Stimulated activated CD4-positive, alpha-beta T cell treated with anti-CD3 and anti-CD28 coated beads, Interleukin-12 subunit alpha, Interleukin-12 subunit beta, amount 100 ng/mL, for 48 hours (primary cell): ENCODE measurements around the gene LRRC23.

Source experiments
- DNase-seq, 3 donors: peaks; one replicate each; pipeline ENCODE4 v3.0.0-alpha.2; 2020; ENCODE audit warnings: low read depth in 2 of 3, low spot score in 1 of 3

Gene LRRC23

DNA sequence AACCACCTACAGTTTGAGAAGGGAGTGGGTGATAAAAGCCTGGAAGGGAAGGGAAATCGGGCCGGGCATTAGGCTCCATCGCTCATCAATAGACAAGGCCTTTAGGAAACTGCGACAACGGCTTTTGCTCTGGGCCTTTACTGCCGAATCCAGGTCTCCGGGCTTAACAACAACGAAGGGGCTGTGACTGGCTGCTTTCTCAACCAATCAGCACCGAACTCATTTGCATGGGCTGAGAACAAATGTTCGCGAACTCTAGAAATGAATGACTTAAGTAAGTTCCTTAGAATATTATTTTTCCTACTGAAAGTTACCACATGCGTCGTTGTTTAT, 38.7 kb downstream of the LRRC23 start:
- peak; percentile 62 to 75 (median 71) for DNase-seq

DNA sequence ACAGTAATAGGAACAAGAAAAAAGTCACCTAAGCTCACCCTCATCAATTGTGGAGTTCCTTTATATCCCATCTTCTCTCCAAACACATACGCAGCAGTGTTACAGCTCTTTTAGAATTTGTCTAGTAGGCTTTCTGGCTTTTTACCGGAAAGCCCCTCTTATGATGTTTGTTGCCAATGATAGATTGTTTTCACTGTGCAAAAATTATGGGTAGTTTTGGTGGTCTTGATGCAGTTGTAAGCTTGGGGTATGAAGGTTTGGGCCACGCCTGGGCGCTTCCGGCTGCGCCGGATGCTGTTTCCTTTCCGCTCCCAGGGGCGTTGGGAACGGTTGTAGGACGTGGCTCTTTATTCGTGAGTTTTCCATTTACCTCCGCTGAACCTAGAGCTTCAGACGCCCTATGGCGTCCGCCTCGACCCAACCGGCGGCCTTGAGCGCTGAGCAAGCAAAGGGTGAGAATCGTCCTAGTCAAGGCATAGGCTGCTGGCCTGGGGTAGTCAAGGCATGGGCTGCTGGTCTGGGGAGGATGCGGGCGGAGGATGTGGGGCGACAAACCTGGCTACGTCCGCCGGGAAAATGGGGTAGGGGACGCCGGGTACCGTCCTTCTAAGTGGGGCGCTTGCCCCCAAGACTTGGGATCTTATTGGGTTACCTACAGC, 39.2 kb downstream of the LRRC23 start, which contains the start of the genes C12orf57 and RNU7-1:
Gene C12orf57, plus strand, starts transcription at position 301 of the 659 bp plus-strand sequence. Its CDS starts 100 bp downstream, at position 401.
Gene RNU7-1, plus strand, starts transcription at position 95 of the 659 bp plus-strand sequence.
- peak; percentile 73 to 81 (median 74) for DNase-seq

DNA sequence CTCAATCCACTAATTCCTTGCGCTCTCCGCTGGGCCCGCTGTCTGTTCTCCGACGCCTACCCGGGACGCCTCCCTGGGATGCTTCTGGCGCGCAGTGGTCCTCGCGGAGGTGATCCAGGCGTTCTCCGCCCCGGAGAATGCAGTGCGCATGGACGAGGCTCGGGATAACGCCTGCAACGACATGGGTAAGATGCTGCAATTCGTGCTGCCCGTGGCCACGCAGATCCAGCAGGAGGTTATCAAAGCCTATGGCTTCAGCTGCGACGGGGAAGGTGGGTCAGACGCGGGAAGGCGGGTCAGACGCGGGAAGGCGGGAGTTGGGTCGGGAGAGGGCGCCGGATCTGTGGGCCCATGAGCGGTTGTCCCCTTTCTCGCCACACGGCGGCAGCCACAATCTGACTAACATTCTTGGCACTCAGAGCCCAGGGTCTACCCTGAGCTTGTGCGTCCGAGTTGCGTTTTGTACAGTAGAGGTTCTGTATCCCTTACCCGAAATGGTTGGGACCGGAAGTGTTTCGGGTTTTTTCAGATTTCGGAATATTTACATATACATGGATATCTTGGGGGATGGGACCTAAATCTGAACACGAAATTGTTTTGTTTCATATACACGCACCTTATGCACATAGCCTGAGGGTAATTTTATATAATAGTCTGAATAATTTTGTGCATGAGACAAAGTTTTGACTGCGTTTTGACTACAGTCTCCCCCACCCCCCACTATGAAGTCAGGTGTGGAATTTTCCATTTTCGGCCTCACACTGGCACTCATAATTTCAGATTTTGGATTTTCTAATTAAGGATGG, 40.0 kb downstream of the LRRC23 start:
- DNase-seq: peak; percentile 82 to 86 (median 85)

DNA sequence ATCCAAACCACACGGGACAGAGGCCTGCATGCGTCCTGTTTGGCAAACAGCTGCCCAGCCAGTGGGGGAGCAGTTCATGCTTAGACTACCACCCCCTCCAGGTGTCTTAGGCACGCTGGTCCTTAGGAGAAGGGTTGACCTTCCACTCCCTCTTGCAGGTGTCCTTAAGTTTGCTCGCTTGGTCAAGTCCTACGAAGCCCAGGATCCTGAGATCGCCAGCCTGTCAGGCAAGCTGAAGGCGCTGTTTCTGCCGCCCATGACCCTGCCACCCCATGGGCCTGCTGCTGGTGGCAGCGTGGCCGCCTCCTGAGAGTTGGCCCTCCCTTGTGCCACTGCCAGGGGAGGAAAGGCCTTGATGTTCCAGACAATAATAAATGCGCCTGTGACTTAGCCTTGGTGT, 41.0 kb downstream of the LRRC23 start:
- no peak for DNase-seq

DNA sequence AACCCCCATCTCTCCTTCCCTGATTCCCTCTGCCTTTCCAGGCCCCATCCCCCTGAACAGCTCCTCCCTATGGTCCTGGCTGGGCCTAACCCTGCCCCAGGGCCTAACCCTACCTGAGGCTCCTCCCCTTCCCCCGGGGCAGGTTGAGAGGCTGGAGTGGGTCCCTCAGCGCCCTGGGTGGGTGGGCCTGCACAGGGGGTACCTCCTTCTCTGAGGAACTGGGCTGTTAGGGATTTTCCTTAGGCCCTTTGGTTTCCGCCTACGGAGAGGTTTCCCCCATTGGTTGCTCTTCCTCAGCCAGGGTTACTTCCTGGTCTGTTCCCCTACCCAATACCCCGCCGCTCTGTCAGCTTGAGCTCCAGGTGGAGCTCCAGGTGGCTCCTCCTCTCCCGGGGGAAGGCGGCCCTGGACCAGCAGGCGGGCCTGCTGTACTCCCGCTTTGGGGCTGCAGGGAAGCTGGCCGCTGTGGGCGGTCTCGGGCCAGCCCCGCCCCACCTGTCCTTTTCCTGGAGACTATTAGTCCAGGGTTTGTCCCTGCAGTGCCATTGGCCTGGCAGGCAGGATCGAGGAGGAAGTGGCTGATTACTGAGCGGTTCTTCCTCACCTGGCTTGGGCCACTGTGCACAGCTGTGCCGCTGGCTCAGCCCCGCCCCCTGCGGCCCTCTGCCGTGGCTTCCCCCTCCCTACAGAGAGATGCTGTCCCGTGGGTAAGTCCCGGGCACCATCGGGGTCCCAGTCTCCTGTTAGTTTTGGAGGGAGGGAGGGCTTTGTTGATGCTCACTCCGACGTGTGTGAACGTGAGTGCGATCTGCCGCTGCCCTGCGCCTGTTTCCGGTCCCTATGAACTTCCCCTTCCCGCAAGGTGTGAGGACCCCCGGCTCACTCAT, 41.7 kb downstream of the LRRC23 start:
- peak in 2 of 3 donors; percentile 57 to 66 for DNase-seq

DNA sequence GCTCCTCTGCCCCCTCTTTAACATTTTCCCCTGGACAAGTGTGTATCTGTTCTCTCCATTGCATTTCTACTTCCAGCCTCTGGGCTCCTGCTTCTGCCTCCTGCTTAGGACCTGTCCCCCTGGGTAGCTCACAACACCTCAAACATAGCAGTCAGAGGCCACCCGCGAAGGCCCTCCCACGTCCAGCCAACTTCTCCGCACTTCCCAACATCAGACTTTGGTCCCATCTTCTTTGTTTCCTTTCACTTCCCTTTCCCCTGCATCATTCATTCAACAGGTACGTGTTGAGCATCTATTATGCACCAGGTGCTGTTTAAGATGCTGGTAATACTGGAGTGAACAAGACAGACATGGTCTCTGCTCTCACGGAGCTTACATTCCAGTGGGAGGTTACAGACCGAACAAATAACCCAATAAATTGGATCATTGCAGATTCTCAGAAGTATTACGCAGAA, 42.3 kb downstream of the LRRC23 start:
- no peak for DNase-seq

DNA sequence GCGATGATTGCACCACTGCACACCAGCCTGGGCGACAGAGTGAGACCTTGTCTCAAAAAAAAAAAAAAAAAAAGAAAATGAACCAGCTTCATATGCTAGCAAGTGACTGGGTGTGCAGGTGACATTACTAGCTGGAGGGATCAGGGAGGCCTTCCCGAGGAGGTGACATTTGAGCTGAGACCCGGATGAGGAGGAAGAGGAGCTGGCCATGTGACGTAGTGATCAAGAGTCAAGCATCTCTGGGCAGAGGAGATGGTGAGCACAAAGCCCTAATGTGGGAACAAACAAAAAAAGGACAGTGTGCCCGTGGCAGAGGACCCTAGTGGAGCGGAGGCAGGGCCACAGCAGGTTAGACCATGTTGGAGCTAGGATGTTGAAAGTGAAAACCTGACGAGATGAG, 43.0 kb downstream of the LRRC23 start:
- no peak for DNase-seq

DNA sequence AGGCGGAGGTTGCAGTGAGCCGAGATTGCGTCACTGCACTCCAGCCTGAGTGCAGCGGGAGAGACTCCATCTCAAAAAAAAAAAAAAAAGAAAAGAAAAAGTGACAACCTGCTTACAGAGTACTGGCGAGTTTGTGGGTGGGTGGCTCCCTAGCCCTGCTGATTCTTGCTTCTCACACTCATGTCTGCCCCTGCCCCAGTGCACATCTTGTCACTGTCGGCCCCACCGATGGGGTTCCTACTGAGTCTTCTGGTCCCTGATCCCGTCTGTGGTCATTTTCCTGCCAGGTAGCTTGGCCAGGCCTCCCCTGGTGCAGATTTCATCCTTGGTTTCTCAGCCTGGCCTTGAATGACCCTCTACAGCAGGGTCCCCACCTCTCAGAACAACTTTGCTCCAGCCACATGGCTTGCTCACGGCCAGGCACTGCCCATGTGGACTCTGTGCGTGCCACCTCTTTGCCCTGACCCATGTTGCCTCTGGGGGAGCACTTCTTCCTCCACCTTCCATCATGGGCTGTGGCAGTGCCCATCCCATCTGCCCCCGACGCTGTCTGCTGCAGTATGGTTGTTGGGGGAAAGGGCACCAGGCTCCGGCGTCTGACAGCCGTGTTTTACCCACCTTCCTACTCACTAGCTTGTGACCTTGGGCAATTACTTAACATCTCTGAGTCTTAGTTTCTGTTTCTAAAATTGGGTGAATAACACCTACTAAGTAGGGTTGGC, 44.4 kb downstream of the LRRC23 start:
- no peak for DNase-seq

DNA sequence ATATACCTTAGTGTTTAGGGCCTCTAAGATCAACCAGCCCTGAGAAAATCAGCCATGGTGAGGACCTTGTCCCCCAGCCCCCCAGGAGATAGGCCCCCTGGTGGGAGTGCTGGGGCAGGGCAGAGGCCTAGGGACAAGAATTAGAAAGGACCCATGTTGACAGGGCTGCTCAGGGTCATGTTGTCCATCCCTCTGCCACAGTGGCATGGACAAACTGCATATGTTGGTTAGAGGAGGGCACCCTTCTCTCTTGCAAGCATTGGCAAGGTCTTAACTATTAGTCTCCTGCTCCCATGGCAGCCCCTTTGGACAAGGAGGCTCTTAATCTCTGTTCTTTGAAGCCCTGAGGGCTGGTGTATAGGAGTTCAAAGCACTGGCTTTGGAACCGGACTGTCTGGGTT, 45.8 kb downstream of the LRRC23 start:
- DNase-seq: no peak

DNA sequence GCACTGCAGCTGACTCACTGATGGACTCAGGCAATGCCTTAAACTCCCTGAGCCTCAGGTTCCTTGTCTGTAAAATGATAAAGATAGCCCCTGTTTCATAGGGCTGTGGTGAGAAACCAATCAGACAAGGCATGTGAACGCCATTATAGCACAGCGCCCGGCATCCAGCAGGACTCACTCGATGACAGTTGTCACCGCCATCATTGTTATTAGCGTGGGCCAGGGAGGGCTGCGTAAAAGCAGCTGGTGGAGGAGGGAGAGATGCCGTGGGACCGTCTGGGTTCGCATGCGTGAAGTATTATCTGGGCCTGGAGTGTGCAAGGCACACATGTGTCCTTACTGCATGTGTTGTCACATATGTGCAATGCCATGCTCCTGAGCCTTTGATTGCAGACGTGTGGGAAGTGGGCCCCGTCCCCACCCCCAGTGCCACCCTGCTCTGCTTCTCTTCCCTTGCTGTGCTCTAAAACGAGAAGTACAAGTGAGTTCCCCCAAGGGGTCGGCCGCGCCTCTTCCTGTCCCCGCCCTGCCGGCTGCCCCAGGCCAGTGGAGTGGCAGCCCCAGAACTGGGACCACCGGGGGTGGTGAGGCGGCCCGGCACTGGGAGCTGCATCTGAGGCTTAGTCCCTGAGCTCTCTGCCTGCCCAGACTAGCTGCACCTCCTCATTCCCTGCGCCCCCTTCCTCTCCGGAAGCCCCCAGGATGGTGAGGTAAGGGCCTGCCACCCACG, 46.4 kb downstream of the LRRC23 start, which contains the start of gene PTPN6:
Gene PTPN6, plus strand, starts transcription at position 546 of the 730 bp plus-strand sequence. Its CDS starts 157 bp downstream, at position 703.
- DNase-seq: peak in 1 of 3 donors; percentile 45

DNA sequence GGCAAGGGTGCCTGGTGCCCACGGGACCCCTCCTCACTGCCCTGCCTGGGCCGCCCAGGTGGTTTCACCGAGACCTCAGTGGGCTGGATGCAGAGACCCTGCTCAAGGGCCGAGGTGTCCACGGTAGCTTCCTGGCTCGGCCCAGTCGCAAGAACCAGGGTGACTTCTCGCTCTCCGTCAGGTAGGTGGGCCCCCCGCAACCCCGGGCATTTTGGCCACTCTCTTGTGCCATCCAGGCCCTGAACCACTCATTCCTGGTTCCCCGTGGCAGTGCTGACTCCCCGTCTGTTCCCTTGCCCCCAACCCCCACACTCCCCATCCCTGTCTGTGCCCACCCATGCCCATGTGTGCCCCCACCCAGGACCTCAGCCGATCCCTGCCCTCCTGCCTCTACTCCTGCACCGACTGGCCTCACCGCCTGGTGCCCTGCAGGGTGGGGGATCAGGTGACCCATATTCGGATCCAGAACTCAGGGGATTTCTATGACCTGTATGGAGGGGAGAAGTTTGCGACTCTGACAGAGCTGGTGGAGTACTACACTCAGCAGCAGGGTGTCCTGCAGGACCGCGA, 47.0 kb downstream of the LRRC23 start:
- DNase-seq: no peak

DNA sequence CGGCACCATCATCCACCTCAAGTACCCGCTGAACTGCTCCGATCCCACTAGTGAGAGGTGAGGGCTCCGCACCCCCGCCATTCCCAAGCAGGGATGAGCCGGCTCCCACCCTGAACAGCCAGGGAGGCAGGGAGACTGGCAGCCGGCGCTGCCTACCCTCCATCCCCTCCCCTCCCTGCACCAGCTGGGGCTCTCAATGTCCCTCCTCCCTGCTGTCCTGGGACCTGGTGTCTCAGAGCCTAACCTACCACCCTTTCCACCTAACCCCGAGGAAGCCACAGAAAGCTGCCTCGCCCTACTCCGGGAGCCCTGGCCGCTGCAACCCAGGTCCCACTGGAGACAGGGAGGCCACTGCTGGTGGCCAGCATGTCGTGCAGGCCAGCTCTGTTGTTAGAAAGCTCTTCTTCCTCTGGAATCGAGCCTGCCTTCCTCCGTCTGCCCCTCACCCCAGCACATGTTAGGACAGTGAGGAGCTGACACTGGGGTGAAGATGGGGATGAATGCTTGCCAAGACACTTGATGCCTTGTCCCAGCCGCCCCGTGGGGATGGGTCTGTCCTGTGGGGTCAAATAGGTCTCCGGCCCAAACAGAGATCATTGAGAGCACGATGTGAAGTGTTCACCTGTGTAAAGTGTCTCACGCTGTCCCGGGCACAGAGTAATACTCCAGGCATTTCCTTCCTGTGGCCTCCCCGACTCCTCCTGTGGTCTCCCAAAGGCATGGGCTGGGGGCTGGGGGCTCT, 47.7 kb downstream of the LRRC23 start:
- no peak for DNase-seq

DNA sequence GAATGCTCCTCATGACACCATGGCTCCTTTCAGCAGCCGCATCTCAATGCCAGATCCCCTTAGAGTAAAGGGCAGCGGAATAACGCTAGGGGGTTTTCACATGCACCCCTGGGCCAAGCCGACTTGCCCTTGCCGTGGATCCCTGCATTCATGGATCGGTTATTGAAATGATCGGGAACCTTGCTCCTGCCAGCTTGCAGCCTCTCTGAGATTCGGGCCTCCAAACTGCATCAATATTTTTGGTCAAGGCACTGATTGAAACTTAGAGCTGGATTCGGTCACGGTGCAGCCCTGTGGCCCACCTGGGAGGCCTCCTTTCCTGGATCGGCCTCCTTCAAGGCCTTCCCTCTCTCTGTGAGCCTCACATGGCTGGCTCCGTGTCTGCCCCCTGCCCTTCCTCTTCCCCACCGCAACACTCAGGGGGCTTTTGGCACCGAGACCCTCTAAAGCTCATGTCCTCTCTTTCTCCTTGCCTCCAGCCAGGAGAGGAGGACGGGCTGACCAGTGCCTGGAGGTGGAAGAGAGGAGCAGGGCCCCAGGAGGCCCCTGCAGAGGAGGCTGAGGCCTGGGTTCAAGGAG, 48.3 kb downstream of the LRRC23 start:
- no peak for DNase-seq

DNA sequence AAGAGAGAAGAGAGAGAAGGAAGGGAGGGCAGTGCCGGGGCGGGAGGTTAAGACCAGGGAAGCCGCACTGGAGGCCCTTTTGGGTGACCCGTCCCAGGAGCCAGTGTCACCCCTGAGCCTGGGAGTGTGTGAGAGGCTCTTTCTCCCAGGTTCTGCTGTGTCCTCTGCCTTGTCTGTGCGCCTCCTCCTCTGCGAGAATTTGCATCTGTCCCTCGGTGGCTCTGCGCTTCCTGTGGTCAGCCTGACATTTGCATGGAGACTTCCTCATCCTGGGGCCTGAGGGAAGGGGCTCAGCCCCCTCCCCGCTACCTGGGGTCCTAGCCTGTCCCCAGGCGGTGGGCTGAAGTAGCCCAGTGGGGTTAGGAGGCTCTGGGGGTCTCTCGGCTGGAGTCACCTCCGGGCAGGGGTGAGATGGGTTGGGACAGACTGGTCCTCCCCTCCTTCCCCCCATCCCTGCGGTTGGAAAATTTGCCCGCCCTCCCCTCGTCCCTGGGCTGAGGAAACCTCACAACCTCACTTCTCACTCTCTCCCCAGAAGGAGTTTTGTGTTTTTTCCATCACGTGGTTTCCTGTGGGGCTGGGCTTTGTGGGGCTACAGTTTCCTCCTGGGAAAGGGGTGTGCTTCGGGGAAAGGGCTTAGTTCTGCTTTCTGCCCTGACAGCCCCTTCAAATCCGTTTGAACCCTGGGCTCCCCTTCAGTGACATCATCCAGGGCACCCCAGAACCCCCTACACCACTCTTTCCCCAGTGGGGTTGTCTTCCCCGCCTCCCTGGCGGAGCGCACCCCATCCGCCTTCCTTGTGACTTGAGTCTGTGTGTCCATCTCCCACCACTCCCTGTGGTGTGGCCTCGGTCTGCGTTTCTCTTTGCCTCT, 49.1 kb downstream of the LRRC23 start:
- DNase-seq: peak; percentile 75 to 79 (median 79)

DNA sequence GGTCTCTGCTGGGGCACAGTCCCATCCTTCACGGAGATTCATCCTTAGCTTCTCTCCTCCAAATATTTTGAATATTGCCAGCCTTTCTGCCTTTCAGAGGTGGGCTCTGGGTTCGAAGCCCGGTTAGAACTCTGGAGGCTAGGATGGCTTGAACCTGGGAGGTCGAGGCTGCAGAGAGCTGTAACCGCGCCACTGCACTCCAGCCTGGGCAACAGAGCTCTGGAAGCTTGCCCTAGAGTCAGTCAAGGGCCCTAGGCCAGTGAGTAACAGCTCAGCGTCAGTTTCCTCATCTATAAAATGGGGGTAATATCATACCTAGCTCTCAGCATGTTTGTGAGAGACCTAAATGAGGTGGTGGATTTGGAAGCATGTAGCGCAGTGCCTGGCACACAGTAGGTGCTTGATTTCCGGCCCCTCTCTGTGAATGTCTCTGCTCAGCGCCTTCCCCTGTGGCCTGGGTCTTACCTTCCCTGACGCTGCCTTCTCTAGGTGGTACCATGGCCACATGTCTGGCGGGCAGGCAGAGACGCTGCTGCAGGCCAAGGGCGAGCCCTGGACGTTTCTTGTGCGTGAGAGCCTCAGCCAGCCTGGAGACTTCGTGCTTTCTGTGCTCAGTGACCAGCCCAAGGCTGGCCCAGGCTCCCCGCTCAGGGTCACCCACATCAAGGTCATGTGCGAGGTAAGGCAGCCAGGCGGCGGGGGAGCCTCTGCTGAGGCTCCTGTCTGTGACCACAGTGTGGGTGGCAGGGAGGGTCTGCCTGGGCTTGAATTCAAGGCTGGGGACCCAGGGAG, 49.9 kb downstream of the LRRC23 start:
- DNase-seq: no peak

DNA sequence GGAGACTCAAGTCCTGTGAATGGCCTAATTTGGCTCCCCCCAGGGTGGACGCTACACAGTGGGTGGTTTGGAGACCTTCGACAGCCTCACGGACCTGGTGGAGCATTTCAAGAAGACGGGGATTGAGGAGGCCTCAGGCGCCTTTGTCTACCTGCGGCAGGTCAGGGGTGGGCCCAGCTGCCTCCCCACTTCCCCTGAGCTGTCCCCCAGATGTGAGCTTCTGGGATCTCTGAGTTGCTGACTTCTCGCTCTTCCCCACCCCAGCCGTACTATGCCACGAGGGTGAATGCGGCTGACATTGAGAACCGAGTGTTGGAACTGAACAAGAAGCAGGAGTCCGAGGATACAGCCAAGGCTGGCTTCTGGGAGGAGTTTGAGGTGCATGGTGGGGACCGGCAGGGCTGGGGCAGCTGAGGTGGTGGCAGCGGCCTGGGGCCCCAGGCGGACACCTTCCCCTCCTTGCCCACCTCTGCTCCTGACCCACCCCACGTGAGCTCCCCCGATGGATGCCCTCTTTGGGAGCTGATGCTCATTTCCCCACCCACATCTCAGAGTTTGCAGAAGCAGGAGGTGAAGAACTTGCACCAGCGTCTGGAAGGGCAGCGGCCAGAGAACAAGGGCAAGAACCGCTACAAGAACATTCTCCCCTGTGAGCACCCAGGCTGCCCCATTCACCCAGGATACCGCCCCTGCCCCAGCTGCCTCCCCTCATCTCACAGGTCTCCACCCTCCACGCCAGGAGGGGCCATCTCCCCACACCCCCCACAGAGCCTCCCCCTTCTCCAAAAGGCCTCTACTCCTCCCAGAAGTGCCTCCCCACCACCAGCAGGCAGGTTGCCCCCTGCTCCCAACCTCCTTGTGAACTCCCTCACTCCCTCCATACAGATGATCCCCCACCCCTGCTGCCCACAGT, 50.7 kb downstream of the LRRC23 start:
- no peak for DNase-seq
